Activated T-cell treated with anti-CD3 and anti-CD28 coated beads, Interleukin-2, amount 50 U/mL, for 72 hours (primary cell): ENCODE measurements around the gene TRAF3IP1. TPM values are rescaled to one million over a fixed set of nuclear protein-coding genes. Genes with fewer than 3 reads are reported as not detected.
"Not testable (repeated sequence)": the region's sequence is repeated elsewhere in the genome, so short reads cannot be mapped to it uniquely, and the experiment has no call there.

Experiments used
- ATAC-seq, 2 donors: fragments of 150-1000 bp; cut with Tn5 transposase; replicated peaks in 1 of 2; 2 replicates each; pipeline ENCODE4 v1.10.0; 2021; ENCODE audit warnings: moderate library complexity in 2 of 2, mild to moderate bottlenecking in 1 of 2
- DNase-seq, 2 donors: peaks; one replicate each; pipeline ENCODE4 v3.0.0; 2021 to 2022; ENCODE audit warnings: mixed read lengths in 1 of 2
- H3K27ac Mint-ChIP-seq: one replicate; pipeline ENCODE4 v1.8.0; 2022; ENCODE audit warnings: mild to moderate bottlenecking, moderate library complexity, mixed read lengths
- H3K27me3 Mint-ChIP-seq: one replicate; pipeline ENCODE4 v1.8.0; 2022; ENCODE audit warnings: low read depth, mixed read lengths
- H3K36me3 Mint-ChIP-seq, 2 donors: one replicate each; pipeline ENCODE4 v1.8.0; 2022; ENCODE audit warnings: mixed read lengths in 2 of 2, mild to moderate bottlenecking in 1 of 2; ENCODE audit not compliant: insufficient read depth in 2 of 2
- H3K4me1 Mint-ChIP-seq: one replicate; pipeline ENCODE4 v1.8.0; 2022; ENCODE audit warnings: low read depth, mixed read lengths
- H3K4me3 Mint-ChIP-seq, 2 donors: one replicate each; pipeline ENCODE4 v1.8.0; 2022; ENCODE audit warnings: mild to moderate bottlenecking in 2 of 2, mixed read lengths in 2 of 2, moderate library complexity in 2 of 2
- H3K9me3 Mint-ChIP-seq, 2 donors: one replicate each; pipeline ENCODE4 v1.8.0; 2022; ENCODE audit warnings: mixed read lengths in 2 of 2
- total RNA-seq, 2 donors: library from RNA; stranded (reverse); gene quantifications; one replicate each; pipeline ENCODE4 v1.2.3, GENCODE V29; 2022

The TRAF3IP1 gene, protein sequence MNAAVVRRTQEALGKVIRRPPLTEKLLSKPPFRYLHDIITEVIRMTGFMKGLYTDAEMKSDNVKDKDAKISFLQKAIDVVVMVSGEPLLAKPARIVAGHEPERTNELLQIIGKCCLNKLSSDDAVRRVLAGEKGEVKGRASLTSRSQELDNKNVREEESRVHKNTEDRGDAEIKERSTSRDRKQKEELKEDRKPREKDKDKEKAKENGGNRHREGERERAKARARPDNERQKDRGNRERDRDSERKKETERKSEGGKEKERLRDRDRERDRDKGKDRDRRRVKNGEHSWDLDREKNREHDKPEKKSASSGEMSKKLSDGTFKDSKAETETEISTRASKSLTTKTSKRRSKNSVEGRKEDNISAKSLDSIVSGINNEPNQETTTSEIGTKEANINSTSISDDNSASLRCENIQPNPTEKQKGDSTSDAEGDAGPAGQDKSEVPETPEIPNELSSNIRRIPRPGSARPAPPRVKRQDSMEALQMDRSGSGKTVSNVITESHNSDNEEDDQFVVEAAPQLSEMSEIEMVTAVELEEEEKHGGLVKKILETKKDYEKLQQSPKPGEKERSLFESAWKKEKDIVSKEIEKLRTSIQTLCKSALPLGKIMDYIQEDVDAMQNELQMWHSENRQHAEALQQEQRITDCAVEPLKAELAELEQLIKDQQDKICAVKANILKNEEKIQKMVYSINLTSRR
- total RNA-seq = 10 to 100 TPM in 1 of 2 donors, 1 to 10 TPM in 1; 7.0 to 13.1 TPM

- peak within 1 kb of the TSS; percentile 78 to 82 for H3K4me3 Mint-ChIP-seq
- no peak within 1 kb of the TSS for H3K27ac Mint-ChIP-seq
These were observed at the start of gene TRAF3IP1 for GRCh38 chr2:238320246-238320647. Gene TRAF3IP1, plus strand, starts transcription at chr2:238320518. Its CDS starts 145 bp downstream, at chr2:238320663.

GRCh38 chr2:238270606-238271005, 49.7 kb upstream of the TRAF3IP1 start:
- Mint-ChIP-seq H3K27me3 (no peaks in the 10 kb centered on the region), H3K9me3 (no peaks in the 10 kb centered on the region), H3K36me3 (no peaks in the 10 kb centered on the region), H3K4me3 (no peak overlapping the region), H3K4me1 (no peaks in the 10 kb centered on the region), H3K27ac (no peak overlapping the region)
- ATAC-seq (no peak), DNase-seq (no peak)

More at GRCh38 chr2:238320246-238320647, at the start of gene TRAF3IP1:
- no peaks in the 10 kb centered on the region for H3K27me3 Mint-ChIP-seq
- peak; percentile 90 to 95 for ATAC-seq
- H3K36me3 Mint-ChIP-seq = no peaks in the 10 kb centered on the region
- peak; percentile 88 to 89 for DNase-seq
- H3K4me1 Mint-ChIP-seq = peaks cover 14% of the 10 kb centered on the region
- H3K9me3 Mint-ChIP-seq = no peaks in the 10 kb centered on the region

- H3K4me3 Mint-ChIP-seq = no peak overlapping the region
- no peaks in the 10 kb centered on the region for H3K4me1 Mint-ChIP-seq
- H3K9me3 Mint-ChIP-seq = no peaks in the 10 kb centered on the region
- H3K27ac Mint-ChIP-seq = no peak overlapping the region
- no peak for ATAC-seq
- H3K36me3 Mint-ChIP-seq = no peaks in the 10 kb centered on the region
- DNase-seq = no peak
- H3K27me3 Mint-ChIP-seq = no peaks in the 10 kb centered on the region
These were observed 49.2 kb upstream of the TRAF3IP1 start for GRCh38 chr2:238271061-238271554.

DNA sequence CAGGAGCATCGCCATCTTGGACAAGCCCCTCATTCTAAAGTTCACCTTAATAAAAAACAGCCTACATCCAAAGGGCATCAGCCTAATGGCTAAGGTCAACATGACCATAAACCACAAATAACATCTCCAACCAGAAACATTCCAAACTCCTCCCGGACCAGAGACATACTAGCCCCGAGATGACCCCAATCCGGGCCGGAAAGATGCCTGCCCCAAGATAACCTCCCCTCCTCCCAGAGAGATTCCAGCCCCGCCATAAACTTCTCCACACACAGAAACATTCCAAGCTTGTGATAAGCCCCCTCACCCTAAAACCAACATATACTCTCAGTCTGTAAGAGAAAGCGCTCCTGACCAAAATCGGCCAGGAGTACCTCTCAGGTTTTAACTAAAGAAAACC, 48.6 kb upstream of the TRAF3IP1 start:
- not testable (repeated sequence) for H3K4me1 Mint-ChIP-seq, H3K9me3 Mint-ChIP-seq, H3K4me3 Mint-ChIP-seq, H3K27me3 Mint-ChIP-seq, H3K36me3 Mint-ChIP-seq, DNase-seq, ATAC-seq, H3K27ac Mint-ChIP-seq

DNA sequence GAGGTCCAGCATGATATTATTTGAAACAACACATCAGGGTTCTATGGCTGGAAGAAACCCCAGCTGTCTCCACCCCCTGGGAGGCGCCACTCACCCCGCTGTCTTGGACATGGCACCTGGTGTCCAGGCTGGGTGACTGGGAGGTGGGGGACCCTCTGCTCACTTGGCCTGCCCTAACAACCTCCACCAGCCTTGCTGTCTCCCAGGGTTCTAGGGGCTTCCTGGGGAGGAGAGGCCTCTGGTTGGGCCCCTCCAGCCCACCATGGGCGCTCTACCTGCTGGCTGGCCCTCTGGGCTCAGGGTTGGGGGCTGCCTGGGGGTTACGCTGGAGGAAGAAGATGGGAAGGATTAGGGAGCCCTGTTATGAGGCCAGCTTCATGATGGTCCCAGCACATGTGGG, 48.2 kb upstream of the TRAF3IP1 start:
- no peak overlapping the region for H3K4me3 Mint-ChIP-seq
- H3K36me3 Mint-ChIP-seq = peaks cover 2 to 3% of the 10 kb centered on the region in 2 donors
- DNase-seq (no peak), ATAC-seq (no peak)
- no peaks in the 10 kb centered on the region for H3K4me1 Mint-ChIP-seq
- H3K27ac Mint-ChIP-seq = no peak overlapping the region
- no peaks in the 10 kb centered on the region for H3K9me3 Mint-ChIP-seq
- no peaks in the 10 kb centered on the region for H3K27me3 Mint-ChIP-seq

GRCh38 chr2:238273433-238273832, 46.9 kb upstream of the TRAF3IP1 start:
- not testable (repeated sequence) for DNase-seq, H3K4me3 Mint-ChIP-seq, H3K36me3 Mint-ChIP-seq, H3K4me1 Mint-ChIP-seq, H3K27ac Mint-ChIP-seq, H3K27me3 Mint-ChIP-seq, H3K9me3 Mint-ChIP-seq, ATAC-seq

- Mint-ChIP-seq H3K27me3 (no peaks in the 10 kb centered on the region), H3K4me3 (no peak overlapping the region), H3K4me1 (no peaks in the 10 kb centered on the region), H3K27ac (no peak overlapping the region), H3K9me3 (no peaks in the 10 kb centered on the region), H3K36me3 (peaks cover 2 to 3% of the 10 kb centered on the region in 2 donors)
- no peak for ATAC-seq
- DNase-seq = no peak
These were observed 46.0 kb upstream of the TRAF3IP1 start for GRCh38 chr2:238274152-238274865.

DNA sequence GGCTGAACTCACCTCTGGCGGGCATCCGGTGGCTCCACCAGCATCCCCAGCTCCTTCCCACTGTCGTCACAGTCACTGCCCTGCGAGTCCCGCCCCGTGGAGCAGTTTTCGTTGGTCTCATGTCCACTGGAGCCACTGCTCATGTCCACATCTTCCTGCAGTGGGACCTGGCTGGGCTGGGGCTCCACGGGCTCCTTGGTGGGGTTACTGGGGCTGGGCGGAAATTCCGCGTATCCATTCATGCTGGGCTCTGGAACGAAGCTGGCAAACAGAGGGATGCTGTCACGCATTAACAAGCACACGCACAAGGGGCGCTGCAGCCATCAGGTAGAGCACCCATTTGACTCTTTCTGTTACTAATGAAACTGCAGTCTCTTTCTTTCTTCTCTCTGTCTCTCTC, 42.6 kb upstream of the TRAF3IP1 start:
- H3K27ac Mint-ChIP-seq = no peak overlapping the region
- H3K9me3 Mint-ChIP-seq = no peaks in the 10 kb centered on the region
- peaks cover 4% of the 10 kb centered on the region for H3K4me1 Mint-ChIP-seq
- no peak for ATAC-seq
- peaks cover 3 to 4% of the 10 kb centered on the region in 2 donors for H3K36me3 Mint-ChIP-seq
- no peaks in the 10 kb centered on the region for H3K27me3 Mint-ChIP-seq
- no peak overlapping the region for H3K4me3 Mint-ChIP-seq
- no peak for DNase-seq

DNA sequence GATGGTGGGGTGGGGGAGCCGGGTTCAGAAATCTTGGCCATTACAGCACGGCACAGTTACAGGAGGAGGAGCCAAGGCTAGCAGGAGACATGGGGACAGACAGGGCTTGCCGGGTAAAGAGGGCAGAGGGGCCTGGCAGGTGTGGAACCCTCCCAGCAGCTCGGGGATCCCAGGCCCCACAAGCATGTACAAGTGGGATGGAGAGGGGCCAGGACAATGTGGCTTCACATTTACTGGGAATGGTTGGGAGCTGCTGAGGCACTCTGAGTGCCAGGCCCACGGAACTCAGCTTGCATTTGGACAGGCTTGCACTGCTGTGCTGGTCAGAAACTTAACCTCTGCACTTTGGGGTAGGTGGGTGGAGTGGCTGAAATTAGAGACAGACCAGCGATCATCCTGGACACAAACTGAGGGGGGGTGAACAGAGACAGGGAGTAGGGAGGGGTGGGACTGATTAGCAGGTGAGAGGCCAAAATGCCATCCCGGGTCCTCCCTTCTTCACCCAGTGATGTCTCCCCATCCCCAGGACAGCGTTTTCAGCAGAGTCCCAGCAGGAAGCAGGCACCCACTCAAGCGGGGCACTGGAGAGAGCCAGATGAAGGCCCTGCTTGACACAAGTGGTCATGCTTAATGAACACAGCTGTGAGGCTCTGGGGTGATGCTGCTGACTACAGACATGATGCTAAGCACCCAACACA, 41.5 kb upstream of the TRAF3IP1 start:
- ATAC-seq = no peak
- Mint-ChIP-seq H3K9me3 (no peaks in the 10 kb centered on the region), H3K27ac (no peak overlapping the region), H3K36me3 (peaks cover 3 to 4% of the 10 kb centered on the region in 2 donors), H3K27me3 (no peaks in the 10 kb centered on the region), H3K4me1 (peaks cover 12% of the 10 kb centered on the region), H3K4me3 (no peak overlapping the region)
- DNase-seq = no peak

- DNase-seq = no peak
- Mint-ChIP-seq H3K4me3 (no peak overlapping the region), H3K36me3 (peaks cover 3 to 4% of the 10 kb centered on the region in 2 donors), H3K9me3 (no peaks in the 10 kb centered on the region), H3K4me1 (peaks cover 15% of the 10 kb centered on the region), H3K27me3 (no peaks in the 10 kb centered on the region), H3K27ac (no peak overlapping the region)
- no peak for ATAC-seq
These were observed 41.0 kb upstream of the TRAF3IP1 start for GRCh38 chr2:238279324-238279682.

- peaks cover 3 to 4% of the 10 kb centered on the region in 2 donors for H3K36me3 Mint-ChIP-seq
- H3K4me1 Mint-ChIP-seq = peaks cover 15% of the 10 kb centered on the region
- no peak overlapping the region for H3K27ac Mint-ChIP-seq
- H3K27me3 Mint-ChIP-seq = no peaks in the 10 kb centered on the region
- no peaks in the 10 kb centered on the region for H3K9me3 Mint-ChIP-seq
- H3K4me3 Mint-ChIP-seq = no peak overlapping the region
- DNase-seq (no peak), ATAC-seq (no peak)
These were observed 40.1 kb upstream of the TRAF3IP1 start for GRCh38 chr2:238280083-238280825.

DNA sequence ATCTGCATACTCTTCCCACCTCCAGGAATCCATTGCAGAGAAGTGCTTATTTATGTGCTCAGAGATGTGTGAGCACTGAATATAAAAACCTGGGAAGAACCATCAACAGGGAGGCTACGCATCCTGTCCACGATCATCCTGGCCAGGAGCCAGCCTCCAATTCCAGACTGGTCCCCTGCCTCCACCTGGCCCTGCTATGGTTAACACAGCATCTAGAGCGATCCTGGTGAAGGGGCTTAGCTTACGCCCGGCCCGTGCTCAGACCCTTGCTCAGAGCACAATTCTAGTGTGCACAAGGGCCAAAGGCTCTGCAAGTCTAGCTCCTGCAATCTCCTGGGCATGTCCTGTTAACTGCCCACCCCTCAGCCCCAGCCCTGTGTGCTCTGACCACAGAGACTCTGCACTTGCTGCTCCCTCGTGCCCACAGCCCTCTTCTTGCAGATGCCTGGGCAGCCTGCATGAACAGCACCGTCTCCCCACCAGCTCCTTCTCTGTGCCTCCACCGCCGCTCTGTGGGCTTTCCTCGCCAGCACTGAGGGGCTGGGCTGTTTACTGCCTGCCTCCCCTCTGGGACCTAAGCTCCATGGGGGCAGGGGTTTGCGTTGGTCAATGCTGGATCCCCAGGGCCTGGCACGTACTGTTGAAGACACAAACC, 38.4 kb upstream of the TRAF3IP1 start:
- Mint-ChIP-seq H3K9me3 (no peaks in the 10 kb centered on the region), H3K4me1 (peaks cover 27% of the 10 kb centered on the region), H3K36me3 (peaks cover 0 to 1% of the 10 kb centered on the region in 2 donors), H3K4me3 (no peak overlapping the region), H3K27ac (no peak overlapping the region), H3K27me3 (no peaks in the 10 kb centered on the region)
- no peak for ATAC-seq
- no peak for DNase-seq
